Stromal cell of bone marrow (primary cell): Measurements from ENCODE around the gene LIPG.

ENCODE experiments used
- DNase-seq: peaks from one replicate; pipeline ENCODE4 v3.0.0-alpha.2; 2012; ENCODE audit warnings: low read depth

LIPG gene

DNA sequence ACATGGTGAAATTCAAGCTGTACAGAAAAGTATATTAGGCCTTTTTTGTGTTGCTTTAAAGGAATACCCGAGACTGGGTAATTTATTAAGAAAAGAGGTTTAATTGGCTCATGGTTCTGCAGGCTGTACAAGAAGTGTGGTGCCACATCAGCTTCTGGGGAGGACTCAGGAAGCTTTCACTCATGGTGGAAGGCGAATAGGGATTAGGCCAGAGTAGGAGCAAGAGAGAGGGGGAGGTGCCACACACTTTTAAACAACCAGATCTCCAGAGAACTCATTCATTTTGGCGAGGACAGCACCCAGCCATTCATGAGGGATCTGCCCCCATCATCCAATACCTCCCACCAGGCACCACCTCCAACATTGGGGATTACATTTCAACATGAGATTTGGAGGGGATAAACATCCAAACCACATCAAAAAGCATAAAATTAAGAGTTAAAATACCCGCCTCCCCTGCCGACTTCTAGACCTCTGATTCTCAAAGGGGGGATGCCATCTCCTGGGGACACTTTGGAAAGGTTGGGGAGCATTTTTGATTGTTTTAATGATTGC, 15.1 kb upstream of the LIPG start:
- DNase-seq, result no peak

- no peak for DNase-seq
Observed at GRCh38 chr18:49547701-49548100, 14.2 kb upstream of the LIPG start.

DNA sequence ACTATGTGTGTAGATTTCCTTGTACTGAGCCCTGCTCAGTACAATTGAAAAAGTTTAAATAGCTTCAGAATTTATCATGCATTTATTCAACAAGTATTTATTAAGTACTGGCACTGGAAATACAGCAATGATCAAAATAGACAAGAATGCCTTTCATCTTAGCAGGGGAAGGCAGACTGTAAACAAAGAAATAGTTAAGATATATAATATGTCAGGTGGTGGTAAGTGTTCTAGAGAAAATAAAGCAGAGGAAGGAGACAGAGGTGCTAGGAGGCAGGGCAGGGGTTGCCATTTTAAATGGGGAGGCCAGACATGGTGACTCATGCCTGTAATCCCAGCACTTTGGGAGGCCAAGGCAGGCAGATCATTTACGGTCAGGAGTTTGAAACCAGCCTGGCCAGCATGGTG, 13.6 kb upstream of the LIPG start:
- no peak for DNase-seq

DNA sequence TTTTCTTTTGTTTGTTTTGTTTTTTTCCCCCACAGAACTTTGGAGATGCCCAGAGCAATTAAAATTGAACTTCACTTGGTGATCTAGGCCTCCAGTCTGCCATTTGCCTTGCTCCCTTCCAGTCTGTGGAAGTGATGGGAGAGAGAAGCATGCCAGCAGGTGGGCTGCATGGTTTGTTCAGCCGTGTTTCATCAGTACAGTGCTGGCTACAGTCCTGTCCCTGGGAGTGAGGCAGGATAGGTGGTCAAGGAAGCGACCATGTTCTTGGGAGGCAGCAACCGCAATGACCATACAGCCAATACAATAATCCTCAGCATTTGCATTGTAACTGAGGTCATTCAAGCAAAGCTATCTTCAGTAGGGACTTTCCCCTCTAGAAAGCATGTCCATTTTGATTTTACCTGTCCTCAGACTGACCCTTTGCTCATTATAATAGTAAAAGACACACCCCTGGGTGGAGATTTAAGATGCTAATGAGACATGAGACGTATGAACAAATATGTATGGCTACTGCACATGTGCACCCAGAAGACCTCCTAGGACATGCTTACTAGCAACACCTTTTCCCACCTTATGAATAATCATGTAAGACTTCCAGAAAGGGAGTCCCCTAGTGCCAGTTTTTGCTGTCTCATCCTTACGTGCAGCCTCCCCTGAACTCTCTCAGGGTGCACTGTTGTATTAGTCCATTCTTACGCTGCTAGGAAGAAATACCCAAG, 11.1 kb upstream of the LIPG start:
- DNase-seq, result no peak

GRCh38 chr18:49553003-49553402, 8.9 kb upstream of the LIPG start:
- DNase-seq, result no peak

DNA sequence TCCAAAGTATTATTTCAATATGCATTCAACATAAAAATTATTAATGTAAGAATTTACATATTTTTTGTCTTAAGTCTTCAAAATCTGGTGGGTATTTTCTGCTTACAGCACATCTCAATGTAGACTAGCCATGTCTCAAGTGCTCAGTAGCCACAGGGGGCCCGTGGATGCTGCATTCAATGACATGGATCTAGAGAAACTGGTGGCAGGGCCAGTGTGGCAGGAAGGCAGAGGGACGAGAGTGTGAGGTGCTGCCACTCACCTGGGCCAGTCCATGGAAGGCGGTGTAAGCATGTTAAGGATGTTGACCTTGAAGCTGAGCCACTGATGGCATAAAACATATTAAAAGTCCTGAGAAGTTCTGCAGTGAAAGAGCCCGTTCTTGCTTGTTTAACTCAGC, 6.2 kb upstream of the LIPG start:
- no peak for DNase-seq

DNA sequence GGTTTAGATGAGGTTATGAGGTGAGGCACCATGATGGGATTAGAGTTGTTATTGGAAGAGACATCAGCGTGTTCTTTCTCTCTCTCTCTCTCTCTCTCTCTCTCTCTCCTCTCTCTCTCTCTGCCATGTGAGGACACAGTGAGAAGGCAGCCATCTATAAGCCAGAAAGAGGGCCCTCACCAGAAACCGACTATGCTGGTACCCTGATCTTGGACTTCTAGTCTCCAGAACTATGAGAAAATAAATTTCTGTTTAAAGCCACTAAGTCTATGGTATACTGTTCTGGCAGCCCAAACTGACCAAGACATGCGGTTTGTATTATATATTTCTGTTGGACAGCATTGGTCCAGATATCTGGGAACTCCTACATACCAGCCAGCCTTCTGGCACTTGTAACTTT, 3.5 kb upstream of the LIPG start:
- no peak for DNase-seq

- DNase-seq, result peak; percentile 23
Observed at GRCh38 chr18:49559326-49559931, 2.4 kb upstream of the LIPG start.

DNA sequence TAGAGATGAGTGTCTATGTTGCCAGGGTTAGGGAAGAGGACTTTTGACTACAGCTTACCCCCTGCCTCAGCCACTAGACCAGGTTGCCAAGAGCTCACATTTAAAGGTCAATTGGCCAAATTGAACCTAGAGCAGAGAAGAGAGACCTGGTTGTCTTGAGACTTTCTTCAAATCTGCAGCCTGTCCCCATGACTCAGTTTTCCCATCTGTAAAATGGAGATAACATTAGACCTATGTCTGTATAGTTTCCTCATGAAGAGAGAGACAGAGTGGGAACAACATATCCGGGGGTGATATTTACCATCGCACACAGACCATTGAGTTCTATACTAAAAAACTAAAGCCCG, 1.6 kb upstream of the LIPG start:
- DNase-seq, result no peak

- DNase-seq, result no peak
Observed at GRCh38 chr18:49560624-49561288, 1.1 kb upstream of the LIPG start.

DNA sequence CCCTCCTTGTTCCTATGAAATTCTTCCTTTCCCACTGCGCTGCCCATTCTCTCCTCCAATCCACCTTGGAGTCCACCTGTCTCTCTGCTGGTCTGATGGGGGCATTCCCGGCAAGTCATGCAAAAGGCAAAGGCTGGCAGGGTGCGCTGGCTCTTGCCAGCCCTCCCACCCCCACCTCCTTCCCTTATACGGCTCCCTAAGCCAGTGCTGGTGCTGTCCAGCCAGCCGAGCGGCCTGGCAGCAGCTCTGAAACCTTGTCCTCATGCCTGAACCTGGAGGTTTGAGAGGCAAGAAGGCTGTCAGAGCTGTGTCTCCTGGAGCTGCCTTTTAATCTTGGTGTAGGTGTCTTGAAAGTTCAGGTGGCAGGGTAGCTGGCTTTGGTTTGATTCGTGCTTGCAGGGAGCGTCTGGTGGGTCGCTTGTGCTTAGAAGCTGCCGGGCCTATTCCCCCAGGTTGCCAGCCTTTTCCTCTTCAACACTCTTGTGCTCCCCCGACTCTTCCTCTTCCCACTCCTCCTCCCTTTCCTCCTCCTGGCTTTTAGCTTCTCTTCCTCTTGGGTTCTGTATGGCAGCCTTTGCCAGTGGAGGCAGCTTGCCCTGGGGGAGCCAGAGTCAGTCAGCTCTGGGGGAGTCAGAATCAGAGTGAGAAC, 748 bp downstream of the LIPG start:
- no peak for DNase-seq

GRCh38 chr18:49563130-49563540, 1.3 kb downstream of the LIPG start:
- no peak for DNase-seq

DNA sequence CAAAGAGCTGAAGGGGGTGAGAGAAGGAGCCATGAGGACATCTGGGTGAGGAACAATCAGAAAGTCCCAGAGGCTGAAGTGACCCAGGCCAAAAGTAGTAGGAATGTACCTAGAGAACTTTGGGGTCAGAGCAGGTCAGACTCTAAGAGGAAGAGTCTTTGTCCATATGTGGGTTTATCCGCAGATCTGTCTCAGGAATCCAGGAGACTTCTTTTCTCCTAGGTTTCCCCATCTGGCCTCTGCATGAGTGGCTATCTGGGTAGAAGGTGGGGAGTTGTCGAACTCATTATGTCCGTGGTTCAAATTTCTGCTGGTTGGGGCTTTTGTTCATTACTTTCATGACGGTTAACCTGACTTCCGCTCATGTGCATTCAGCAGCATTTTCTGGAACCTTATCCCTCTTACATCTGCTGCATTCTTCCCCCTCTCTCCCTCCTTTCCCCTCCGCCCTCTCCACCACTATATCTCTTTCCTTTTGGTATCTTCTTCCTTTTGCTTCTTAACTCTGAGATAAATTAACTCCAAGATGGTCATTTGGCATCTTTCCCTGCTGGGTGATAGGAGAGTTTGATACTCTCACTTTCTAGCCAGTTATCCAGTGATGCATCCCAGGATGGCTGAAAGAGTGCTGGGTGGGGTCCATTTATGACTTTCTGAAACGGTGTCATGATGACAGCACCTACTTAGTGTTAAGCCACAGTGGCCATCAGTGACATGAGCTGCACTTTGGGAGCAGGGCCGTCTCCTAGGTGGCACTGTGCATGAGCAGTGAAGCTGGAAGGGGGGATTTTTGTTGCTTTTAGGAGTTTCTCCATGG, 2.1 kb downstream of the LIPG start:
- DNase-seq, result no peak

DNA sequence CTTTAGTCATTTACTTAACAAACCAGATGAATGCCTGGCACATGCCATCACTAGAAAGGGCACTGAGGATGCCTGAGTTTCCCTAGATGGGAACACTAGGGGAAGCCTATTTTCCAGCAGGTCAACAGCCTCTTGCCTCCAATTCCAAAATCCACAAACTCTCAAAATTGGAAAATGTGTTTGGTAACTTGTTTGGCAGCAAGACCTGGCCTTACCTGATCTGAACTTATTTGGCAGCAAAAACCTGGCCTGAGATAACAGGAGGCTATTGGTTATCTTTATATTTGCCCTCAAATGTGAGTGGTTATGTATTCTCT, 2.6 kb downstream of the LIPG start:
- no peak for DNase-seq

- no peak for DNase-seq
Observed at GRCh38 chr18:49565101-49565500, 3.2 kb downstream of the LIPG start.

DNA sequence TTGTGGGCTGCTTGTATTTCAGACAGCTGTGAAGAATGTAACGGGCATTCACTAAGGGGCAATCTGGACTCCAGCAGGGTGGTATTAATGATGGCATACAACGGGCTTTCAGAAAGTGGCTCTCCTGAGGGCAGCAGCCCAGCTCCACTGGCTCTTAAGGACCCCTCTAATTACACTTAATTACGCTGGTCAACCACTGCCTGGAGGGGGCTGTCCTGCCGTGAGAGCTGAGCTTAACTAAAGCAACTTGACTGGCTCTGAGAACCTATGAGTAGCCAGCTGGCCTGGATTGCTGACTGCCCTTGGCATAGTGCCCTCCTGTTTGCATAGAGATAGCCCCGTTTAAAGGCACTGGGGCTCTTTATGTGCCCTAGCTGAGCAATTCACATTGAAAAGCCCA, 3.8 kb downstream of the LIPG start:
- DNase-seq, result peak; percentile 18

DNA sequence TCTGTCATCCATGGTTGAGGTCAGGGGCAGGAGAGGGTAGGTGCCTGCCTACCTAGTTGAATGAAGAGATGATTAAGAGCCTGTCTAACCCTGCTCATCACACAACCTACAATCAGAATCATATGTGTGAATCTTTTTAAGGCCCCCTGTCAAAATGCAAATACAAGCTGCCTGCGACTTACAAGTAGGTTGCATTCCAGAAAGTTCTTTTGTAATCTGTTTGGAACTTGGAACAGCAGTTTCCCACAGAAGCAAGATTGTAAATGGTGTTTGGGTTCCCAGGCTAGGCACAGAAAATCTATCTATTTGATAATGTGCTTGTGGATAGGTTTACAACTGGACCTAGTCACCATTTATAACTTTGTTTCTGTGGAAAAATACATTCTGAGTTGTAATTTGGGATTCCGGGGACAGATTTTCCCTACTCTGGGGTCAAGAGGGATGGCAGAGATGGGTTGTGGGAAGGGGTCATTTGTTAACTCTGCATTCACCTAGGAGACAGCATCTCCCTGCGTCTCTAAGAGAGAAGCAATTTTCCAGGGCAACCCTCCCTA, 4.4 kb downstream of the LIPG start:
- no peak for DNase-seq

DNA sequence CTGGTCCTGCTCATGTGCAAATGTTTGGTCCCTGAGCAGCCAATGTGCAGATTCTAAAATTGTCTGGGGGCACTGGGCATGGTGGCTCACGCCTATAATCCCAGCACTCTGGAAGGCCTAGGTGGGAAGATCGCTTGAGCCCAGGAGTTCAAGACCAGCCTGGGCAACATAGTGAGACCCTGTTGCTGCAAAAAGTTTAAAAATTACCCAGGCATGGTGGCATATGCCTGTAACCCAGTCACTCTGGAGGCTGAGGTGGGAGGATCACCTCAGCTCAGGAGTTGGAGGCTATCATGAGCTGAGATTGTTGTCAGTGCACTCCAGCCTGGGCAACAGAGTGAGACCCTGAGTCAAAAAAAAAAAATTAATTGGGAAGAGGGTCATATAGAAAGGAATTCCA, 5.1 kb downstream of the LIPG start:
- DNase-seq, result no peak

GRCh38 chr18:49569724-49570123, 7.9 kb downstream of the LIPG start:
- DNase-seq, result no peak

DNA sequence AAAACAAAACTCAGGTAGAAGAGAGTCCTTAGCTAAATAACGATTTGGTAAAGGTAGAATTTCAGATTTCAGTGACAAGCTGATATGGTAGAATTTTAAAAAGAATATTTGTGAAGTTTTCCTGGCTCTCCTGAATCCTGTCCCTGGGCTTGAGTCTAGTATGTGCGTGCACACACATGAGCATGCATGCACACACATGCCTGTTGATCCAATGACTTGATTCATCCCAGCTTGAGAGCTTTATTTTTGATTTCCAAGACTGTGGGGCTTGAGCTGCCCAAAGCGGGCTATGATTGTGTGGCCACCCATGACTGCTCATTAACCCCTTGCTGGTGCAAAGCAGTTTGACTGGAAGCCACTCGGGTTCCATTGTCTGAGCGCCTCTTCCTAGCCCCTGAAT, 9.0 kb downstream of the LIPG start:
- no peak for DNase-seq

DNA sequence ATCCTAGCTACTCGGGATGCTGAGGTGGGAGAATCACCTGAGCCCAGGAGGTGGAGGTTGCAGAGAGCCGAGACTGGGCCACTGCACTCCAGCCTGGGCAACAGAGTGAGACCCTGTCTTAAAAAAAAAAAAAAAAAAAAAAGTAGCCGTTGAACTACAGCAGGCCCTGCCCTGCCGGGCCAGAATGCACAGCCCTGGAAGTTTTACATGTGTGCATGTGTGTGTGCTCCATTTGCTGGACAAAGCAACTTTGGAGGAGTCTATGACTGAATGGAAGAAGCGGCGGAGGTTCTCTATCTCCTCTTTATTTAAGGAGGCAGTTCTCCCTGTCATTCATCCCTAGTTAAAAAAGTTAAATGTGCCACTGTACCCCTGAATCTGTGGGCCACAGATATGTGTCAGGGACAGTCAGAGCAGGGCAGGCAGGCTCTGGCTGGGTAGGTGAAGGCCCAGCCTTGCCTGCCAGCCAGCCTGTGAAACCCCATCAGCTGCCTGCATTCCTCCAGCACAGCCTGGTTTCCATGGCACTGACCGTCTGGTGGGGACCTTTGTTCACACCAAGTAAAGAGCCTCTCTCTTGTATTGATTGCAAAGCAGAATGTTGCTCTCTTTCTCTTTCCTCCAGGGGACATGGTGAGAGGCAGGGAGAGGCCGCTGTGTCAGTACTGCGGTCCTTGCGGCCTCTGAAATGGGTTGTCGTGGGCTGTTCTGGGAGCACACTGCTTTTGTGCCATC, 10.9 kb downstream of the LIPG start:
- no peak for DNase-seq
